GM10266 (cell line): ENCODE results near the gene TSPAN14.

Experiments
- DNase-seq: peaks from one replicate; pipeline ENCODE4 v3.0.0; 2012; ENCODE audit errors: extremely low spot score
- TF ChIP-seq, protein P1 (sequence below): IDR thresholded peaks from 2 replicates; pipeline ENCODE4 v1.5.1; 2012; ENCODE audit warnings: mild to moderate bottlenecking, low read depth; ENCODE audit not compliant: control insufficient read depth, insufficient read depth; ENCODE audit errors: missing control alignments

Gene TSPAN14

GRCh38 chr10:80427541-80427940 lies 26.6 kb upstream of the TSPAN14 start:
- DNase-seq, result no peak
- TF ChIP-seq, protein P1, sequence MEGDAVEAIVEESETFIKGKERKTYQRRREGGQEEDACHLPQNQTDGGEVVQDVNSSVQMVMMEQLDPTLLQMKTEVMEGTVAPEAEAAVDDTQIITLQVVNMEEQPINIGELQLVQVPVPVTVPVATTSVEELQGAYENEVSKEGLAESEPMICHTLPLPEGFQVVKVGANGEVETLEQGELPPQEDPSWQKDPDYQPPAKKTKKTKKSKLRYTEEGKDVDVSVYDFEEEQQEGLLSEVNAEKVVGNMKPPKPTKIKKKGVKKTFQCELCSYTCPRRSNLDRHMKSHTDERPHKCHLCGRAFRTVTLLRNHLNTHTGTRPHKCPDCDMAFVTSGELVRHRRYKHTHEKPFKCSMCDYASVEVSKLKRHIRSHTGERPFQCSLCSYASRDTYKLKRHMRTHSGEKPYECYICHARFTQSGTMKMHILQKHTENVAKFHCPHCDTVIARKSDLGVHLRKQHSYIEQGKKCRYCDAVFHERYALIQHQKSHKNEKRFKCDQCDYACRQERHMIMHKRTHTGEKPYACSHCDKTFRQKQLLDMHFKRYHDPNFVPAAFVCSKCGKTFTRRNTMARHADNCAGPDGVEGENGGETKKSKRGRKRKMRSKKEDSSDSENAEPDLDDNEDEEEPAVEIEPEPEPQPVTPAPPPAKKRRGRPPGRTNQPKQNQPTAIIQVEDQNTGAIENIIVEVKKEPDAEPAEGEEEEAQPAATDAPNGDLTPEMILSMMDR, result no peak

- DNase-seq, result no peak
Measured at GRCh38 chr10:80429521-80429973, 24.6 kb upstream of the TSPAN14 start.

GRCh38 chr10:80433134-80433533 lies 21.0 kb upstream of the TSPAN14 start:
- TF ChIP-seq, protein P1, result no peak
- DNase-seq, result no peak

More at GRCh38 chr10:80429521-80429973, 24.6 kb upstream of the TSPAN14 start:
- TF ChIP-seq, protein P1, result no peak

DNA sequence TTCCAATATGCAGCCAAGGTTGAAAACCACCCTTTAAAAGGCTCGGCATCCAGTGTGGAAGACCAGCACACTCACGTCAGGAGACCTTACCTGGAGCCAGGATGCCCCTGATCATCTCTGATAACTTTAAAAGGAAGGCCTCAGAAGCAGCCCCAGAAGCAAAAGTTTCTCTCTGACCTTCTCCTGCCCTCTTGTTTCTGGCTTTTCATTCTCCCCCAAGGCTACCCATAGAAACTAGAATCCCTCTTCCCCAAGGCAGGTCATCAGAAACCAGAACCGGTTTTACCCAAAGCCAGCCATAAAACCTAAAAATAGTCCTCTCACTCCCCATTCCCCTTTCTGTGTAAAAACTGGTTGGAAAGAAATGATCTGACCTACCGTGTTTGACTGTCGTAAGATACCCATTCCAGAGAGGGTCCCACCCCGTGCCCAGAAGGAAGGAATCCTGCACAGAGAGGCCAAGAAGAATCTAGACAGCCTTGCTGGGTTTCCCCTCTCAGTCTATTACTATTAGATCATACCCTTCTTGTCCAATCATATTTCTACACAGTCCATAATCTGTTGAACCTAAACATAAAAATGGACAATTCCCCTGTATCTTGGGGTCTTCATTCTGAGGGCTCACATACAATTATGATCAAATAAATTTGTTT lies 17.5 kb upstream of the TSPAN14 start:
- no peak for DNase-seq
- TF ChIP-seq, protein P1, result no peak

GRCh38 chr10:80437227-80437626 lies 16.9 kb upstream of the TSPAN14 start:
- DNase-seq, result no peak
- TF ChIP-seq, protein P1, result no peak

GRCh38 chr10:80441831-80442230 lies 12.3 kb upstream of the TSPAN14 start:
- TF ChIP-seq, protein P1, result no peak
- no peak for DNase-seq

GRCh38 chr10:80442879-80443278 lies 11.2 kb upstream of the TSPAN14 start:
- TF ChIP-seq, protein P1, result no peak
- DNase-seq, result no peak
